ENCODE measurements around the gene CAB39.
"Not testable (repeated sequence)": the region's sequence is repeated elsewhere in the genome, so short reads cannot be mapped to it uniquely, and the experiment has no call there.

CAB39 gene

GRCh38 chr2:230684270-230685168, 28.1 kb upstream of the CAB39 start:
- DNase-seq: no peak

- DNase-seq: no peak
Measured at GRCh38 chr2:230685178-230685577, 27.5 kb upstream of the CAB39 start.

- no peak for DNase-seq
Measured at GRCh38 chr2:230687498-230687897, 25.1 kb upstream of the CAB39 start.

- DNase-seq: no peak
Measured at GRCh38 chr2:230688490-230688889, 24.2 kb upstream of the CAB39 start.

GRCh38 chr2:230690439-230690838, 22.2 kb upstream of the CAB39 start:
- no peak for DNase-seq

- no peak for DNase-seq
Measured at GRCh38 chr2:230691005-230691647, 21.5 kb upstream of the CAB39 start.

GRCh38 chr2:230692760-230693159, 19.9 kb upstream of the CAB39 start:
- DNase-seq: no peak

- DNase-seq: no peak
Measured at GRCh38 chr2:230693411-230693810, 19.2 kb upstream of the CAB39 start.

GRCh38 chr2:230694241-230694640, 18.4 kb upstream of the CAB39 start:
- no peak for DNase-seq

GRCh38 chr2:230695551-230695950, 17.1 kb upstream of the CAB39 start:
- no peak for DNase-seq

- DNase-seq: no peak
Measured at GRCh38 chr2:230696670-230697069, 16.0 kb upstream of the CAB39 start.

- no peak for DNase-seq
Measured at GRCh38 chr2:230697676-230698075, 15.0 kb upstream of the CAB39 start.

- DNase-seq: not testable (repeated sequence)
Measured at GRCh38 chr2:230698753-230699152, 13.9 kb upstream of the CAB39 start.

- DNase-seq: no peak
Measured at GRCh38 chr2:230700447-230700846, 12.2 kb upstream of the CAB39 start.

- no peak for DNase-seq
Measured at GRCh38 chr2:230701308-230701707, 11.3 kb upstream of the CAB39 start.

- not testable (repeated sequence) for DNase-seq
Measured at GRCh38 chr2:230702457-230702856, 10.2 kb upstream of the CAB39 start.

- DNase-seq: no peak
Measured at GRCh38 chr2:230703514-230703913, 9.1 kb upstream of the CAB39 start.

GRCh38 chr2:230706053-230706521, 6.6 kb upstream of the CAB39 start:
- no peak for DNase-seq

- DNase-seq: no peak
Measured at GRCh38 chr2:230706966-230707365, 5.7 kb upstream of the CAB39 start.

GRCh38 chr2:230708204-230708603, 4.4 kb upstream of the CAB39 start:
- DNase-seq: no peak

GRCh38 chr2:230711224-230711623, 1.4 kb upstream of the CAB39 start:
- no peak for DNase-seq

- DNase-seq: peak; percentile 16
Measured at GRCh38 chr2:230713331-230714135, 891 bp downstream of the CAB39 start.

- DNase-seq: peak; percentile 8
Measured at GRCh38 chr2:230714136-230714480, 1.5 kb downstream of the CAB39 start.
